ENCODE measurements around the gene SIK2. TPM values are rescaled to one million over a fixed set of nuclear protein-coding genes. Genes with fewer than 3 reads are reported as not detected.

SIK2 gene
- total and polyA plus RNA-seq, 9 of the 15 experiments (the other 6 are each of a cell fraction or from before 2014, with no cell fraction given), result 0.74 to 11.6 (median 3.8) TPM

DNA sequence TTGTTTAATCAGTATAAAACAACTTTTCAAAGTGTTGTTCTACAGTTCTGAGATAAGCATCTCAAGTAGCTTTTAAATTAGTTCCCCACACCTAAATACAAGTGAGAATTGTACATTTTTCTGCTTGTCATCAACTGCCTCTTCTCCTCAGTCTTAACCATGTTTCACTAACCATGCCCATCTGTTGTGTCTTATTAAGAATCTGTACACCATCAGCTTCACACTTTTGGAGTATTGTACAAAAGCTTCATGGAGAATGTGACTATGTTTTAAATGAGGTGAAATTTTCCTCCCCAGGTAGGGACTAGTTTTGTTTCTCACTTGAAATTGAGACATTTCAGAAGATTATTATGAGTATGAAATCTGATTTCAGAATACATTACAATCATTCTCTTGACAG lies 52.4 kb downstream of the SIK2 start (continued):
- TF ChIP-seq XRCC3 (IDR thresholded peaks at IDR 0.05), result no peak
- TF ChIP-seq, protein P1, sequence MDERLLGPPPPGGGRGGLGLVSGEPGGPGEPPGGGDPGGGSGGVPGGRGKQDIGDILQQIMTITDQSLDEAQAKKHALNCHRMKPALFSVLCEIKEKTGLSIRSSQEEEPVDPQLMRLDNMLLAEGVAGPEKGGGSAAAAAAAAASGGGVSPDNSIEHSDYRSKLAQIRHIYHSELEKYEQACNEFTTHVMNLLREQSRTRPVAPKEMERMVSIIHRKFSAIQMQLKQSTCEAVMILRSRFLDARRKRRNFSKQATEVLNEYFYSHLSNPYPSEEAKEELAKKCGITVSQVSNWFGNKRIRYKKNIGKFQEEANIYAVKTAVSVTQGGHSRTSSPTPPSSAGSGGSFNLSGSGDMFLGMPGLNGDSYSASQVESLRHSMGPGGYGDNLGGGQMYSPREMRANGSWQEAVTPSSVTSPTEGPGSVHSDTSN (CRISPR knock-in tag; IDR thresholded peaks at IDR 0.05; ENCODE audit: low read depth), result no peak
- TF ChIP-seq, protein P1 (tag; conservative IDR thresholded peaks at IDR 0.05; ENCODE audit: low read depth), result no peak
- TF ChIP-seq, protein P2, sequence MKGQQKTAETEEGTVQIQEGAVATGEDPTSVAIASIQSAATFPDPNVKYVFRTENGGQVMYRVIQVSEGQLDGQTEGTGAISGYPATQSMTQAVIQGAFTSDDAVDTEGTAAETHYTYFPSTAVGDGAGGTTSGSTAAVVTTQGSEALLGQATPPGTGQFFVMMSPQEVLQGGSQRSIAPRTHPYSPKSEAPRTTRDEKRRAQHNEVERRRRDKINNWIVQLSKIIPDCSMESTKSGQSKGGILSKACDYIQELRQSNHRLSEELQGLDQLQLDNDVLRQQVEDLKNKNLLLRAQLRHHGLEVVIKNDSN (CRISPR knock-in tag; IDR thresholded peaks at IDR 0.05), result no peak
- TF ChIP-seq, protein P3, sequence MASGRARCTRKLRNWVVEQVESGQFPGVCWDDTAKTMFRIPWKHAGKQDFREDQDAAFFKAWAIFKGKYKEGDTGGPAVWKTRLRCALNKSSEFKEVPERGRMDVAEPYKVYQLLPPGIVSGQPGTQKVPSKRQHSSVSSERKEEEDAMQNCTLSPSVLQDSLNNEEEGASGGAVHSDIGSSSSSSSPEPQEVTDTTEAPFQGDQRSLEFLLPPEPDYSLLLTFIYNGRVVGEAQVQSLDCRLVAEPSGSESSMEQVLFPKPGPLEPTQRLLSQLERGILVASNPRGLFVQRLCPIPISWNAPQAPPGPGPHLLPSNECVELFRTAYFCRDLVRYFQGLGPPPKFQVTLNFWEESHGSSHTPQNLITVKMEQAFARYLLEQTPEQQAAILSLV (tag; IDR thresholded peaks at IDR 0.05), result no peak
- TF ChIP-seq BDP1 (IDR thresholded peaks at IDR 0.05; ENCODE audit: insufficient read depth, insufficient read length), result no peak
- no peak for TF ChIP-seq ETV6 (IDR thresholded peaks at IDR 0.05; ENCODE audit: borderline replicate concordance in 1 of 2, low read depth in 2 of 2, low read length in 1 of 2)
- no peak for TF ChIP-seq ETV6 (CRISPR knock-in tag; IDR thresholded peaks at IDR 0.05; ENCODE audit: borderline replicate concordance)
- TF ChIP-seq ZEB2 (IDR thresholded peaks at IDR 0.05), result no peak
- TF ChIP-seq, protein P4, sequence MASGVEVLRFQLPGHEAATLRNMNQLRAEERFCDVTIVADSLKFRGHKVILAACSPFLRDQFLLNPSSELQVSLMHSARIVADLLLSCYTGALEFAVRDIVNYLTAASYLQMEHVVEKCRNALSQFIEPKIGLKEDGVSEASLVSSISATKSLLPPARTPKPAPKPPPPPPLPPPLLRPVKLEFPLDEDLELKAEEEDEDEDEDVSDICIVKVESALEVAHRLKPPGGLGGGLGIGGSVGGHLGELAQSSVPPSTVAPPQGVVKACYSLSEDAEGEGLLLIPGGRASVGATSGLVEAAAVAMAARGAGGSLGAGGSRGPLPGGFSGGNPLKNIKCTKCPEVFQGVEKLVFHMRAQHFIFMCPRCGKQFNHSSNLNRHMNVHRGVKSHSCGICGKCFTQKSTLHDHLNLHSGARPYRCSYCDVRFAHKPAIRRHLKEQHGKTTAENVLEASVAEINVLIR (CRISPR knock-in tag; IDR thresholded peaks at IDR 0.05), result no peak
